H1 (cell line): ENCODE results near the gene LLGL1. TPM values are rescaled to one million over a fixed set of nuclear protein-coding genes. Genes with fewer than 3 reads are reported as not detected.

ENCODE experiments used
- CTCF ChIA-PET: fragments of 300-600 bp; sonication (Branson Sonifier 250); formaldehyde crosslinking; loops from one replicate; lab custom pipeline; 2021; ENCODE audit not compliant: partially characterized antibody; lab: Charles Lee
- POLR2A ChIA-PET: fragments of 300-600 bp; sonication (Branson Sonifier 250); formaldehyde crosslinking; loops from one replicate; lab custom pipeline; 2021; ENCODE audit warnings: inconsistent platforms; ENCODE audit not compliant: partially characterized antibody; lab: Charles Lee
- DNase-seq, 2 experiments: peaks; one replicate each; pipeline versions ENCODE4 v3.0.0 to v3.0.0-alpha.2; 2010 to 2022; ENCODE audit warnings: low spot score in 2 of 2, low read depth in 1 of 2, mixed read lengths in 1 of 2
- FAIRE-seq: peaks from 2 replicates; lab custom pipeline; 2011; peaks lifted over from hg19 to GRCh38; lab: Jason Lieb, UNC
- H2AFZ ChIP-seq: 2 replicates; pipeline ENCODE4 v1.8.1; 2012; ENCODE audit warnings: low read length, inconsistent platforms
- H2AK5ac ChIP-seq: 2 replicates; pipeline ENCODE4 v1.6.1; 2013; ENCODE audit warnings: low read depth, low read length
- H2BK120ac ChIP-seq: replicated peaks from 2 replicates; pipeline ENCODE3; 2013; ENCODE audit warnings: low read depth, low read length, inconsistent platforms
- H2BK12ac ChIP-seq: 2 replicates; pipeline ENCODE4 v1.6.1; 2013; ENCODE audit warnings: low read depth, low read length
- H2BK15ac ChIP-seq: 2 replicates; pipeline ENCODE4 v1.6.1; 2013; ENCODE audit warnings: low read length
- H2BK20ac ChIP-seq: 2 replicates; pipeline ENCODE4 v1.6.1; 2013; ENCODE audit warnings: low read length
- H2BK5ac ChIP-seq: 2 replicates; pipeline ENCODE4 v1.6.1; 2013; ENCODE audit warnings: low read depth, low read length
- H3K14ac ChIP-seq: 2 replicates; pipeline ENCODE4 v1.6.1; 2013; ENCODE audit warnings: inconsistent platforms; ENCODE audit not compliant: insufficient read length
- H3K18ac ChIP-seq: 2 replicates; pipeline ENCODE4 v1.6.1; 2013; ENCODE audit warnings: low read length; ENCODE audit errors: extremely low read depth
- H3K23ac ChIP-seq: 2 replicates; pipeline ENCODE4 v1.6.1; 2013; ENCODE audit warnings: inconsistent platforms; ENCODE audit not compliant: insufficient read length
- H3K23me2 ChIP-seq: 2 replicates; pipeline ENCODE4 v1.6.1; 2013; ENCODE audit warnings: low read depth, low read length
- H3K27ac ChIP-seq: 2 replicates; pipeline ENCODE4 v1.6.1; 2011; ENCODE audit warnings: low read depth, low read length, inconsistent platforms
- H3K27me3 ChIP-seq, 4 experiments: replicated peaks in 1 of 4; 1 replicate in 1 of 4; 2 replicates in 3 of 4; pipeline versions ENCODE4 v1.6.1 to v1.8.1; 2011 to 2013; ENCODE audit warnings: low read length in 3 of 4, mild to moderate bottlenecking in 3 of 4, inconsistent platforms in 2 of 4, mixed read lengths in 2 of 4, moderate library complexity in 1 of 4; ENCODE audit not compliant: control insufficient read depth in 3 of 4, insufficient read depth in 3 of 4; ENCODE audit errors: extremely low read depth in 1 of 4
- H3K36me3 ChIP-seq, 4 experiments: 2 replicates each; pipeline versions ENCODE4 v1.6.1 to v1.8.1; 2011 to 2013; ENCODE audit warnings: mild to moderate bottlenecking in 4 of 4, low read length in 3 of 4, moderate library complexity in 2 of 4, control low read depth in 1 of 4, inconsistent platforms in 1 of 4; ENCODE audit not compliant: insufficient read depth in 4 of 4, control insufficient read depth in 2 of 4
- H3K4ac ChIP-seq: replicated peaks from 2 replicates; pipeline ENCODE3; 2013; ENCODE audit warnings: low read length, low read depth, mixed read lengths, inconsistent platforms; ENCODE audit not compliant: insufficient read length
- H3K4me1 ChIP-seq, 4 experiments: replicated peaks in 1 of 4; 1 replicate in 1 of 4; 2 replicates in 3 of 4; pipeline versions ENCODE4 v1.6.1 to v1.8.1; 2011 to 2013; ENCODE audit warnings: low read length in 3 of 4, inconsistent platforms in 2 of 4, mixed read lengths in 1 of 4; ENCODE audit not compliant: insufficient read depth in 4 of 4, control insufficient read depth in 3 of 4
- H3K4me2 ChIP-seq, 2 experiments: 2 replicates each; pipeline versions ENCODE4 v1.6.1 to v1.8.1; 2011 to 2013; ENCODE audit warnings: low read depth in 2 of 2, low read length in 2 of 2, control low read depth in 1 of 2, inconsistent platforms in 1 of 2, mild to moderate bottlenecking in 1 of 2; ENCODE audit not compliant: insufficient read depth in 1 of 2
- H3K4me3 ChIP-seq, 4 experiments: fragments of 200-600, 300-600 bp in 1 of 4; sonication (generic), shearing (Covaris generic), sonication (Bioruptor Twin) in 1 of 4; 2 replicates each; pipeline versions ENCODE4 v1.5.1 to v1.8.1; 2011 to 2016; ENCODE audit warnings: low read length in 4 of 4, low read depth in 3 of 4, control low read depth in 2 of 4, inconsistent platforms in 2 of 4, mild to moderate bottlenecking in 2 of 4, mixed read lengths in 1 of 4, moderate library complexity in 1 of 4; ENCODE audit not compliant: insufficient read depth in 2 of 4; ENCODE audit errors: extremely low read depth in 1 of 4
- H3K56ac ChIP-seq: replicated peaks from 2 replicates; pipeline ENCODE3; 2013; ENCODE audit warnings: low read depth, mild to moderate bottlenecking, mixed read lengths, low read length, inconsistent platforms; ENCODE audit not compliant: insufficient read length
- H3K79me1 ChIP-seq: 2 replicates; pipeline ENCODE4 v1.6.1; 2013; ENCODE audit warnings: low read depth, low read length, control low read depth
- H3K79me2 ChIP-seq, 2 experiments: 2 replicates each; pipeline versions ENCODE4 v1.6.1 to v1.8.1; 2012 to 2013; ENCODE audit warnings: low read length in 2 of 2, mild to moderate bottlenecking in 2 of 2, inconsistent platforms in 1 of 2; ENCODE audit not compliant: insufficient read depth in 2 of 2, control insufficient read depth in 1 of 2
- H3K9ac ChIP-seq, 4 experiments: replicated peaks in 1 of 4; 1 replicate in 1 of 4; 2 replicates in 3 of 4; pipeline versions ENCODE4 v1.6.1 to v1.8.1; 2011 to 2013; ENCODE audit warnings: low read depth in 3 of 4, low read length in 3 of 4, control low read depth in 2 of 4, mild to moderate bottlenecking in 2 of 4, moderate library complexity in 2 of 4, inconsistent platforms in 1 of 4; ENCODE audit errors: extremely low read depth in 1 of 4
- H3K9me3 ChIP-seq, 2 experiments: 2 replicates each; pipeline versions ENCODE4 v1.6.1 to v1.8.1; 2012 to 2013; ENCODE audit warnings: mild to moderate bottlenecking in 2 of 2, moderate library complexity in 2 of 2, control low read depth in 1 of 2, inconsistent platforms in 1 of 2, low read depth in 1 of 2, low read length in 1 of 2, mixed read lengths in 1 of 2; ENCODE audit not compliant: insufficient read depth in 2 of 2
- H4K20me1 ChIP-seq, 2 experiments: replicated peaks in 1 of 2; 2 replicates each; pipeline versions ENCODE3 to v1.8.1; 2011 to 2013; ENCODE audit warnings: inconsistent platforms in 2 of 2, low read length in 2 of 2, mild to moderate bottlenecking in 1 of 2; ENCODE audit not compliant: insufficient read depth in 2 of 2, control insufficient read depth in 1 of 2
- H4K5ac ChIP-seq: 2 replicates; pipeline ENCODE4 v1.6.1; 2013; ENCODE audit warnings: low read length, low read depth, mixed read lengths, inconsistent platforms; ENCODE audit not compliant: insufficient read length
- H4K8ac ChIP-seq: 2 replicates; pipeline ENCODE4 v1.8.0; 2013; ENCODE audit warnings: mild to moderate bottlenecking, moderate library complexity, low read length, inconsistent platforms; ENCODE audit not compliant: insufficient read depth; ENCODE audit errors: extremely low read depth
- H4K91ac ChIP-seq: replicated peaks from 2 replicates; pipeline ENCODE3; 2013; ENCODE audit warnings: low read length, mixed read lengths, inconsistent platforms; ENCODE audit not compliant: insufficient read length
- ASH2L ChIP-seq: fragments of 200-600, 300-600 bp; sonication (generic); IDR thresholded peaks from one replicate; pipeline ENCODE4 v1.7.1; 2017; ENCODE audit warnings: low read length
- CHD2 ChIP-seq: IDR thresholded peaks from 2 replicates; pipeline ENCODE4 v1.6.1; 2012; ENCODE audit warnings: low read length, improper control_type of control experiment
- JUND ChIP-seq: IDR thresholded peaks from 2 replicates; pipeline ENCODE4 v1.6.1; 2011; ENCODE audit warnings: mild to moderate bottlenecking, improper control_type of control experiment, low read length
- KDM4A ChIP-seq: IDR thresholded peaks from one replicate; pipeline ENCODE4 v1.7.1; 2012; ENCODE audit warnings: low read depth, mild to moderate bottlenecking, moderate library complexity, low read length, inconsistent platforms; ENCODE audit not compliant: severe bottlenecking
- NANOG ChIP-seq: IDR thresholded peaks from 2 replicates; pipeline ENCODE4 v1.6.1; 2011; ENCODE audit warnings: low read length, low read depth, mild to moderate bottlenecking, inconsistent platforms; ENCODE audit not compliant: insufficient read depth, poor library complexity, severe bottlenecking
- POU5F1 ChIP-seq: IDR thresholded peaks from 2 replicates; pipeline ENCODE4 v1.6.1; 2011; ENCODE audit warnings: low read depth, mild to moderate bottlenecking, low read length, moderate library complexity
- RAD21 ChIP-seq, 2 experiments: IDR thresholded peaks in 1 of 2; conservative IDR thresholded peaks in 1 of 2; 2 replicates each; pipeline ENCODE4 v1.6.1; 2011; ENCODE audit warnings: low read depth in 2 of 2, low read length in 2 of 2, improper control_type of control experiment in 1 of 2, inconsistent platforms in 1 of 2, mild to moderate bottlenecking in 1 of 2, moderate library complexity in 1 of 2
- RXRA ChIP-seq: IDR thresholded peaks from 2 replicates; pipeline ENCODE4 v1.6.1; 2011; ENCODE audit warnings: low read depth, mild to moderate bottlenecking, low read length, moderate library complexity; ENCODE audit not compliant: insufficient read depth
- TEAD4 ChIP-seq: IDR thresholded peaks from 2 replicates; pipeline ENCODE4 v1.6.1; 2012; ENCODE audit warnings: low read depth, low read length, inconsistent platforms, mixed read lengths
- ZNF274 ChIP-seq: IDR thresholded peaks from 2 replicates; pipeline ENCODE4 v1.7.0; 2012; ENCODE audit warnings: low read length, borderline replicate concordance; ENCODE audit errors: extremely low read depth
- WGBS, 2 experiments: shearing (Covaris generic) in 1 of 2; methylation state at CpG; one replicate each; pipeline versions ENCODE4 v1.1.6 to v1.1.7; 2013 to 2015; ENCODE audit warnings: low lambda C conversion rate in 2 of 2, mixed read lengths in 2 of 2, inconsistent platforms in 1 of 2, low coverage in 1 of 2, missing lambda C conversion rate in 1 of 2; ENCODE audit not compliant: insufficient replicate concordance in 2 of 2, insufficient coverage in 1 of 2, insufficient read length in 1 of 2; ENCODE audit errors: extremely low coverage in 1 of 2, missing lambda C conversion rate in 1 of 2; 5-methylcytosine and 5-hydroxymethylcytosine counted together
- polyA plus RNA-seq, 7 experiments: library from polyadenylated mRNA; depleted of rRNA in 3 of 7; stranded (reverse) in 5 of 7; unstranded in 2 of 7; fragments of >200 nt in 5 of 7; fragments of 200-250 nt in 2 of 7; gene quantifications; 1 replicate in 5 of 7; 2 replicates in 1 of 7; 4 replicates in 1 of 7; pipeline versions ENCODE4 v1.2.1 to v1.2.3, GENCODE V29; 2011 to 2013; ENCODE audit warnings: missing spikeins in 2 of 7, mixed read lengths in 2 of 7
- total RNA-seq: library from RNA; stranded (reverse); fragmentation: NEBNext Ultra II Directional; extraction: Animal tissue kit (Norgen Biotek cat#: 25700); gene quantifications from 2 replicates; pipeline ENCODE4 v1.2.1, GENCODE V29; 2021
- TF ChIP-seq, protein P1 (sequence below): IDR thresholded peaks from 2 replicates; pipeline ENCODE4 v1.6.1; 2011; ENCODE audit warnings: low read depth, mild to moderate bottlenecking, low read length; ENCODE audit not compliant: insufficient read depth

Gene LLGL1
- total and polyA plus RNA-seq, 2 of the 8 experiments (the other 6 are each of a cell fraction or from before 2014, with no cell fraction given) = 71.3 to 107 TPM

DNA sequence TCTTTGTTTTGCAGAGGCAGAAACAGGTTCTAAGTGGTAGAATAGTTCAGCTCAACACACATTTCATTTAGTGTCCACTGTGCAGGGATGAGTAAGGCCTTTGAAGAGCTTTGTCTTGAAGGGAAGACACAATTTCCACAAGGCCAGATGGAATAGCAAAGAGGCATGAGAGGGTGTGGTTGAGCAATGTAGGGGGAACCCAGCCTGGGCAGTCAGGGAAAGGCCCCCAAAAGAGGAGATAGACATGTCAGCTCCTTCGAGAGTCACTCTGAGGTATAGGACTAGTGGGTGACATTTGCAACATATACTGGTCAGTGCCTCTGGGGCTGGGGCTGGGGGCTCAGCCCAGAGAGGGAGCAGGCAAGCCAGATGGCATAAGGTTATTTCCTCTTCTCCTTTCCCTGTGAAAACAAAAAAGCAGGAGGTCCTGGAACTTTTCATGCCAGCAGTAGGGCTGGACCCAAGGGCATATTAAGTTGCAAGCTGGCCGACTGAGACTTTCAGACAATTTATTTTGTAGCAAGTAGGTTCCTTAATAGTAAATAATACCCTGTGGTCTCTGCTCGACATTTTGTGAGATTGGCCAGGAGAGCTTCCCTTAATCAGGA is 34.7 kb upstream of the LLGL1 start:
- Histone ChIP-seq H3K9ac (no peak overlapping the region), H3K27ac (no peak overlapping the region), H3K79me1 (peaks cover 41% of the 10 kb centered on the region), H3K27me3 (no peaks in the 10 kb centered on the region), H3K14ac (no peak overlapping the region), H3K4me2 (no peak overlapping the region), H2BK20ac (no peak overlapping the region), H2BK5ac (no peak overlapping the region), H3K18ac (no peak overlapping the region), H4K8ac (no peak overlapping the region), H3K9me3 (no peaks in the 10 kb centered on the region), H4K91ac (no peak overlapping the region), H3K79me2 (peaks cover 43 to 88% of the 10 kb centered on the region in 2 experiments), H2BK15ac (no peak overlapping the region), H2BK120ac (no peak overlapping the region), H3K36me3 (peaks cover 15 to 32% (median 19%) of the 10 kb centered on the region in 4 experiments; a peak in 7 of 8 replicates), H3K4me1 (peaks cover 2 to 8% (median 5%) of the 10 kb centered on the region in 4 experiments; a peak in 6 of 7 replicates), H2AFZ (no peak overlapping the region), H4K20me1 (peaks cover 36 to 39% of the 10 kb centered on the region in 2 experiments), H3K4me3 (no peak overlapping the region), H3K23ac (no peak overlapping the region), H3K56ac (no peak overlapping the region), H4K5ac (no peak overlapping the region), H3K4ac (no peak overlapping the region), H3K23me2 (peaks cover 2% of the 10 kb centered on the region; the same call in 1 of the 2 replicates), H2BK12ac (no peak overlapping the region), H2AK5ac (no peak overlapping the region)
- 88% methylated on average over 3 of the region's 3 CpGs; no CpG with 5 or more reads in 1 of the 2 experiments for WGBS, 2 experiments
- ChIA-PET CTCF (interaction anchor here (1.2 to 11.2 kb wide), 8 partner anchors 11 to 105 kb away, joined by 3 to 122 read pairs (median 9); no protein-coding TSS in a partner anchor), POLR2A (interaction anchor here (0.8 to 4.8 kb wide), 3 partner anchors 8 to 34 kb away, joined by 3 to 20 read pairs (median 13); partner anchors contain the start of gene ALKBH5)
- FAIRE-seq = no peak
- DNase-seq = no peak
- TF ChIP-seq CHD2 (no peak), ASH2L (no peak), KDM4A (no peak), RXRA (no peak), TEAD4 (no peak), POU5F1 (no peak), RAD21 (IDR thresholded peaks at IDR 0.05 in 1 of 2, conservative IDR thresholded peaks at IDR 0.05 in 1 of 2; ENCODE audit: low read depth in 2 of 2, low read length in 2 of 2) (no peak), ZNF274 (no peak), NANOG (no peak), JUND (no peak)
- TF ChIP-seq, protein P1, sequence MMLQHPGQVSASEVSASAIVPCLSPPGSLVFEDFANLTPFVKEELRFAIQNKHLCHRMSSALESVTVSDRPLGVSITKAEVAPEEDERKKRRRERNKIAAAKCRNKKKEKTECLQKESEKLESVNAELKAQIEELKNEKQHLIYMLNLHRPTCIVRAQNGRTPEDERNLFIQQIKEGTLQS = no peak
